GM18868 (cell line): ENCODE data around the gene SOWAHD.
"Not testable (repeated sequence)": the region's sequence is repeated elsewhere in the genome, so short reads cannot be mapped to it uniquely, and the experiment has no call there.

Source experiments
- ATAC-seq: cut with Tn5 transposase; IDR thresholded peaks from one replicate; pipeline ENCODE4 v1.9.1; 2021; ENCODE audit warnings: mild to moderate bottlenecking, moderate library complexity; ENCODE audit not compliant: unreplicated experiment

Gene SOWAHD

GRCh38 chrX:119757979-119758730 lies at the start of gene SOWAHD:
TSS of gene SOWAHD (plus strand) at chrX:119758588. CDS start at chrX:119758668, 80 bp downstream.
- no peak for ATAC-seq

GRCh38 chrX:119708936-119709335 lies 49.5 kb upstream of the SOWAHD start:
- no peak for ATAC-seq

- ATAC-seq = no peak
Measured at GRCh38 chrX:119709630-119710029, 48.8 kb upstream of the SOWAHD start.

GRCh38 chrX:119721487-119721886 lies 36.9 kb upstream of the SOWAHD start:
- no peak for ATAC-seq

GRCh38 chrX:119721926-119722325 lies 36.5 kb upstream of the SOWAHD start:
- ATAC-seq = no peak

GRCh38 chrX:119726900-119727555 lies 31.4 kb upstream of the SOWAHD start:
- no peak for ATAC-seq

GRCh38 chrX:119728487-119728886 lies 29.9 kb upstream of the SOWAHD start:
- ATAC-seq = no peak

GRCh38 chrX:119729408-119730201 lies 28.8 kb upstream of the SOWAHD start:
- ATAC-seq = peak; percentile 41

- no peak for ATAC-seq
Measured at GRCh38 chrX:119734897-119735339, 23.5 kb upstream of the SOWAHD start.

- no peak for ATAC-seq
Measured at GRCh38 chrX:119735467-119735866, 22.9 kb upstream of the SOWAHD start.

- ATAC-seq = no peak
Measured at GRCh38 chrX:119736206-119736764, 22.1 kb upstream of the SOWAHD start.

- ATAC-seq = no peak
Measured at GRCh38 chrX:119738742-119739141, 19.6 kb upstream of the SOWAHD start.

GRCh38 chrX:119745283-119745848 lies 13.0 kb upstream of the SOWAHD start:
- ATAC-seq = no peak

GRCh38 chrX:119750131-119750530 lies 8.3 kb upstream of the SOWAHD start:
- ATAC-seq = not testable (repeated sequence)

GRCh38 chrX:119750751-119751150 lies 7.6 kb upstream of the SOWAHD start:
- ATAC-seq = not testable (repeated sequence)

- no peak for ATAC-seq
Measured at GRCh38 chrX:119753001-119753400, 5.4 kb upstream of the SOWAHD start.

GRCh38 chrX:119753639-119754257 lies 4.6 kb upstream of the SOWAHD start:
- no peak for ATAC-seq

- ATAC-seq = peak; percentile 67
Measured at GRCh38 chrX:119755981-119756533, 2.3 kb upstream of the SOWAHD start.

- ATAC-seq = no peak
Measured at GRCh38 chrX:119756926-119757635, 1.3 kb upstream of the SOWAHD start.

GRCh38 chrX:119757646-119757978 lies 776 bp upstream of the SOWAHD start:
- ATAC-seq = no peak
